ENCODE data around the gene NEURL1. TPM values are rescaled to one million over a fixed set of nuclear protein-coding genes. Genes with fewer than 3 reads are reported as not detected.
A peak's percentile ranks its signal among the peaks of the same experiment; 100 is the strongest.

NEURL1 gene
- total RNA-seq, 1 donor from 2014 or later: 0.05 TPM

GRCh38 chr10:103491729-103492364, 1.7 kb upstream of the NEURL1 start:
- Mint-ChIP-seq H3K36me3 (ENCODE audit: low read depth) (no peaks in the 10 kb centered on the region), H3K9me3 (ENCODE audit: low read depth) (no peaks in the 10 kb centered on the region), H3K27ac (ENCODE audit: unreplicated experiment) (peak overlapping the region; percentile 82), H3K4me1 (ENCODE audit: low read depth) (peaks cover 36% of the 10 kb centered on the region), H3K27me3 (ENCODE audit: low read depth) (peaks cover 17% of the 10 kb centered on the region), H3K4me3 (ENCODE audit: unreplicated experiment) (peak overlapping the region; percentile 8)
- peak; percentile 53 for DNase-seq (ENCODE audit: low spot score)
- peak; percentile 8 for TF ChIP-seq CTCF (IDR thresholded peaks at IDR 0.05)

GRCh38 chr10:103492655-103493261, 747 bp upstream of the NEURL1 start:
- H3K4me3 Mint-ChIP-seq (ENCODE audit: unreplicated experiment): peak overlapping the region; percentile 72
- H3K36me3 Mint-ChIP-seq (ENCODE audit: low read depth): peaks cover 2% of the 10 kb centered on the region
- no peak for DNase-seq (ENCODE audit: low spot score)
- H3K27ac Mint-ChIP-seq (ENCODE audit: unreplicated experiment): no peak overlapping the region
- TF ChIP-seq CTCF (IDR thresholded peaks at IDR 0.05): no peak
- peaks cover 26% of the 10 kb centered on the region for H3K27me3 Mint-ChIP-seq (ENCODE audit: low read depth)
- H3K4me1 Mint-ChIP-seq (ENCODE audit: low read depth): peaks cover 36% of the 10 kb centered on the region
- no peaks in the 10 kb centered on the region for H3K9me3 Mint-ChIP-seq (ENCODE audit: low read depth)

GRCh38 chr10:103493916-103494877, 692 bp downstream of the NEURL1 start:
- Mint-ChIP-seq H3K27me3 (ENCODE audit: low read depth) (peaks cover 34% of the 10 kb centered on the region), H3K36me3 (ENCODE audit: low read depth) (peaks cover 2% of the 10 kb centered on the region), H3K27ac (ENCODE audit: unreplicated experiment) (no peak overlapping the region), H3K4me3 (ENCODE audit: unreplicated experiment) (peak overlapping the region; percentile 66), H3K4me1 (ENCODE audit: low read depth) (peaks cover 36% of the 10 kb centered on the region), H3K9me3 (ENCODE audit: low read depth) (no peaks in the 10 kb centered on the region)
- peak; percentile 92 for DNase-seq (ENCODE audit: low spot score)
- TF ChIP-seq CTCF (IDR thresholded peaks at IDR 0.05): no peak

GRCh38 chr10:103495321-103495720, 1.8 kb downstream of the NEURL1 start:
- Mint-ChIP-seq H3K9me3 (ENCODE audit: low read depth) (no peaks in the 10 kb centered on the region), H3K4me1 (ENCODE audit: low read depth) (peaks cover 35% of the 10 kb centered on the region), H3K27me3 (ENCODE audit: low read depth) (peaks cover 45% of the 10 kb centered on the region), H3K27ac (ENCODE audit: unreplicated experiment) (no peak overlapping the region), H3K4me3 (ENCODE audit: unreplicated experiment) (no peak overlapping the region), H3K36me3 (ENCODE audit: low read depth) (peaks cover 2% of the 10 kb centered on the region)
- TF ChIP-seq CTCF (IDR thresholded peaks at IDR 0.05): no peak
- peak; percentile 24 for DNase-seq (ENCODE audit: low spot score)

All from chondrocyte (in vitro differentiated cells).